Astrocyte (in vitro differentiated cells and primary cell): ENCODE measurements around the gene ADSS1. TPM values are rescaled to one million over a fixed set of nuclear protein-coding genes. Genes with fewer than 3 reads are reported as not detected.

Source experiments
- DNase-seq: peaks from one replicate; pipeline ENCODE4 v3.0.0-alpha.2; 2010; ENCODE audit warnings: low read depth
- FAIRE-seq: peaks from 2 replicates; lab custom pipeline; 2011; peaks lifted over from hg19 to GRCh38; lab: Jason Lieb, UNC
- H2AFZ ChIP-seq: 2 replicates; pipeline ENCODE4 v1.6.0; 2012; ENCODE audit warnings: low read depth, low read length, inconsistent platforms
- H3K27ac ChIP-seq: 2 replicates; pipeline ENCODE4 v1.5.1; 2011; ENCODE audit warnings: low read depth, low read length, inconsistent platforms
- H3K27me3 ChIP-seq: 2 replicates; pipeline ENCODE4 v1.6.0; 2011; ENCODE audit warnings: low read length, inconsistent platforms; ENCODE audit not compliant: insufficient read depth
- H3K36me3 ChIP-seq: 2 replicates; pipeline ENCODE4 v1.5.1; 2011; ENCODE audit warnings: low read length, inconsistent platforms; ENCODE audit not compliant: insufficient read depth
- H3K4me1 ChIP-seq: 2 replicates; pipeline ENCODE4 v1.5.1; 2011; ENCODE audit warnings: low read length, inconsistent platforms; ENCODE audit not compliant: insufficient read depth
- H3K4me2 ChIP-seq: 2 replicates; pipeline ENCODE4 v1.6.0; 2012; ENCODE audit warnings: low read length, inconsistent platforms
- H3K4me3 ChIP-seq: 2 replicates; pipeline ENCODE4 v1.5.1; 2011; ENCODE audit warnings: low read depth, mild to moderate bottlenecking, low read length, inconsistent platforms; ENCODE audit not compliant: insufficient read depth
- H3K79me2 ChIP-seq: 2 replicates; pipeline ENCODE4 v1.6.0; 2012; ENCODE audit warnings: mild to moderate bottlenecking, low read length, inconsistent platforms; ENCODE audit not compliant: insufficient read depth
- H3K9ac ChIP-seq: 2 replicates; pipeline ENCODE4 v1.6.0; 2012; ENCODE audit warnings: mild to moderate bottlenecking, low read length, inconsistent platforms
- H3K9me3 ChIP-seq: 2 replicates; pipeline ENCODE4 v1.5.1; 2012; ENCODE audit warnings: low read depth, mild to moderate bottlenecking, low read length, inconsistent platforms; ENCODE audit not compliant: insufficient read depth
- H4K20me1 ChIP-seq: 2 replicates; pipeline ENCODE4 v1.6.0; 2012; ENCODE audit warnings: low read length, inconsistent platforms; ENCODE audit not compliant: insufficient read depth
- H3K27ac Mint-ChIP-seq: one replicate; pipeline ENCODE4 v1.8.0; 2021; ENCODE audit warnings: mild to moderate bottlenecking, mixed read lengths; ENCODE audit not compliant: unreplicated experiment
- H3K27me3 Mint-ChIP-seq: one replicate; pipeline ENCODE4 v1.8.0; 2021; ENCODE audit warnings: low read depth, mixed read lengths; ENCODE audit not compliant: unreplicated experiment
- H3K36me3 Mint-ChIP-seq: one replicate; pipeline ENCODE4 v1.8.0; 2021; ENCODE audit warnings: low read depth, mixed read lengths; ENCODE audit not compliant: unreplicated experiment
- H3K4me1 Mint-ChIP-seq: one replicate; pipeline ENCODE4 v1.8.0; 2021; ENCODE audit warnings: low read depth, mixed read lengths; ENCODE audit not compliant: unreplicated experiment
- H3K4me3 Mint-ChIP-seq: one replicate; pipeline ENCODE4 v1.8.0; 2021; ENCODE audit warnings: mild to moderate bottlenecking, moderate library complexity, mixed read lengths; ENCODE audit not compliant: unreplicated experiment
- H3K9me3 Mint-ChIP-seq: one replicate; pipeline ENCODE4 v1.8.0; 2021; ENCODE audit warnings: mild to moderate bottlenecking, mixed read lengths; ENCODE audit not compliant: unreplicated experiment
- CTCF ChIP-seq: IDR thresholded peaks from 2 replicates; pipeline ENCODE4 v1.5.1; 2011; ENCODE audit warnings: low read depth, mild to moderate bottlenecking, inconsistent platforms, low read length, moderate library complexity; ENCODE audit not compliant: insufficient read depth
- EZH2 ChIP-seq: IDR thresholded peaks from 2 replicates; pipeline ENCODE4 v1.6.1; 2012; ENCODE audit warnings: mild to moderate bottlenecking, low read length, inconsistent platforms; ENCODE audit not compliant: insufficient read depth
- total RNA-seq: library from RNA; stranded (reverse); gene quantifications from 2 replicates; pipeline ENCODE4 v1.2.1, GENCODE V29; 2021

ADSS1 gene
- total RNA-seq, 1 donor from 2014 or later = 4.4 TPM

DNA sequence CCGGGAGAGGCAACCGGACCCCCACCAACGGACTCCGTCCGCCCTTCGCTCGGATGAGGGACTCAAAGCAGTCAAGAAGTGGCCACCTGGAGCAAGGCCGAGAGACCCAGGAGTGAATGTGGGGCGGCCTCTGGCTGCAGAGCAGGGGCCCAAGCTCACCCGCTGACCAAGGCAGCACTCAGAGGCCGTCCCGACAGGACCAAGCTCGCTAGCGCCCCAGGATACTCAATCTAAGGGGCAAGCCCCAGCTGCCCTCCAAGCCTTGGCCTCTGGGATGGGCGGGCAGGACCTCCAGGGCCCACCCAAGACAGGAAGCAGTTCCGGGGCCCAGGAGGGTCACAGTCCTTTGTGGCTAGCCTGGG lies 70.6 kb downstream of the ADSS1 start:
- peak; percentile 14 for DNase-seq
- Histone ChIP-seq H3K4me2 (peak overlapping the region; percentile 98), H3K4me1 (peaks cover 19% of the 10 kb centered on the region), H2AFZ (peak overlapping the region; percentile 18), H3K9me3 (no peaks in the 10 kb centered on the region), H3K79me2 (peaks cover 55% of the 10 kb centered on the region), H3K27ac (peak overlapping the region; percentile 58), H3K4me3 (peak overlapping the region; percentile 87), H3K27me3 (peaks cover 3% of the 10 kb centered on the region), H4K20me1 (peaks cover 52% of the 10 kb centered on the region), H3K36me3 (no peaks in the 10 kb centered on the region), H3K9ac (peak overlapping the region; percentile 89)
- no peaks in the 10 kb centered on the region for H3K9me3 Mint-ChIP-seq
- no peaks in the 10 kb centered on the region for H3K27me3 Mint-ChIP-seq
- FAIRE-seq = no peak
- peaks cover 23% of the 10 kb centered on the region for H3K4me1 Mint-ChIP-seq
- H3K27ac Mint-ChIP-seq = peak overlapping the region; percentile 85
- peak overlapping the region; percentile 95 for H3K4me3 Mint-ChIP-seq
- peaks cover 5% of the 10 kb centered on the region for H3K36me3 Mint-ChIP-seq
- TF ChIP-seq EZH2 (no peak), CTCF (no peak)

GRCh38 chr14:104794993-104795780 lies 71.2 kb downstream of the ADSS1 start, which contains the start of gene AKT1:
Gene AKT1 (minus strand): TSS chr14:104795748. CDS start chr14:104792643, 3,105 bp downstream.
- peak within 1 kb of the TSS; percentile 89 for H3K9ac ChIP-seq
- FAIRE-seq (no peak), DNase-seq (no peak)
- peaks cover 47% of the 10 kb centered on the region for H4K20me1 ChIP-seq
- Mint-ChIP-seq H3K36me3 (peaks cover 3% of the 10 kb centered on the region), H3K4me1 (peaks cover 25% of the 10 kb centered on the region), H3K27ac (peak within 1 kb of the TSS; percentile 85), H3K4me3 (peak within 1 kb of the TSS; percentile 95), H3K27me3 (no peaks in the 10 kb centered on the region), H3K9me3 (no peaks in the 10 kb centered on the region)
- peaks cover 3% of the 10 kb centered on the region for H3K27me3 ChIP-seq
- H3K79me2 ChIP-seq = peaks cover 49% of the 10 kb centered on the region
- H2AFZ ChIP-seq = peak within 1 kb of the TSS; percentile 73
- TF ChIP-seq EZH2 (no peak), CTCF (no peak)
- no peaks in the 10 kb centered on the region for H3K36me3 ChIP-seq
- peaks cover 23% of the 10 kb centered on the region for H3K4me1 ChIP-seq
- H3K4me3 ChIP-seq = peak within 1 kb of the TSS; percentile 87
- H3K27ac ChIP-seq = peak within 1 kb of the TSS; percentile 58
- H3K4me2 ChIP-seq = peak within 1 kb of the TSS; percentile 98
- no peaks in the 10 kb centered on the region for H3K9me3 ChIP-seq
